Activated CD4-positive, alpha-beta T cell treated with anti-CD3 and anti-CD28 coated beads, Interleukin-2, Interleukin-4, amounts not matched to agents 100 ng/mL and 50 ng/mL, durations not matched to agents 16 hours and 8 hours (primary cell): ENCODE data around the gene SERTAD2.

Experiments
- DNase-seq: peaks from one replicate; pipeline ENCODE4 v3.0.0-alpha.2; 2020; ENCODE audit warnings: low spot score

Gene SERTAD2

DNA sequence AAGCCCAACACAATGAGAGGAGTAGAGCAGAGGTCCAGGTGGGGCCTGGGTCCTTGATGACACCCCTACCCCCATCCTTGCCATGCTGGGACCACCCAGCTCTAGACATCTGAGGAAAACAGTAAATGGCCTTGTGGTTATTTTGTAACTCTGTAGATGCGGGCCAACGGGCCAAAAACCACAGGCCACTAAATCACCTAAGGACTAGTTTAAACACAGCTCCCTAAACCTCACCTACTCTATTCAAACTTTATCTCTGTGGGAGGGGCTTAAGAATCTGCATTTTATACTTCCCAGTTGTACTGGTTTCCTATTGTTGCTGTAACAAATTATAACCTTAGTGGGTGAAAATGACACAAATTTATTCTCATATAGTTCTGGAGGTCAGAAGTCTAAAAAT, 19.0 kb upstream of the SERTAD2 start:
- no peak for DNase-seq

DNA sequence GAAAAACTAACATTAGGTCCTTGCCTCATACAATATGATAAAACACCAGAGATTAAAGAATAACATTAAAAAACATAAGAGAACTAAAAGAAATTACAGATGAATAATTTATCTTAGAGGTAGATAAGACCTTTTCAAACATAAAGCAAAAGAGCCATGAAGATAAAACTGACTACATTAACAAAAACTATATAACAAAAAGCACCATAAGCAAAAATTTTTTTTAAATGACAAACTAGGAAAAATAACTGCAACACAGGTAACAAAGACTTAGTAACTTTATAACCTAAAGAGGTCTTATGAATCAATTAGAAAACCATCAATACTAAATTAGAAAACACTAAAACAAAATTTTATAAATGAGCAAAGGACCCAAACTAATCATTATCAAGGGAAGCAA, 16.3 kb upstream of the SERTAD2 start:
- DNase-seq, result no peak

DNA sequence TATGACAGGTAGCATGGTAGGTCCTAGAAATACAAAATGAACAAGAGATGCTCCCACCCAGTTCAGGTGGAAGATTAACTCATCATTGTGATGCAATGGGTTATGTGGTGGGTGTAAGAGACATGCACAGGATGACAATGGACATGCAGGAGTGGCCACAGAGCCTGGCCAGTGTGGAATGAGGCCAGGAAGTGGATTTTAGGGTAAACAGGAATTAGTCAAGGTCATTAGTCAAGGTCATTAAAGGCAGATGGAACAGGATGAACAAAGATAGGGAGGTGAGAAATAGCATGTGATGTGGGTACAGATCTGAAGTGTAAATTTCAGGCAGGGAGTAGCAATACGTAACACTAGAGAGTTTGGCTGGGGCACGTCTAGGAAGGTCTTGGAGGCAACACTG, 15.6 kb upstream of the SERTAD2 start:
- DNase-seq, result no peak

DNA sequence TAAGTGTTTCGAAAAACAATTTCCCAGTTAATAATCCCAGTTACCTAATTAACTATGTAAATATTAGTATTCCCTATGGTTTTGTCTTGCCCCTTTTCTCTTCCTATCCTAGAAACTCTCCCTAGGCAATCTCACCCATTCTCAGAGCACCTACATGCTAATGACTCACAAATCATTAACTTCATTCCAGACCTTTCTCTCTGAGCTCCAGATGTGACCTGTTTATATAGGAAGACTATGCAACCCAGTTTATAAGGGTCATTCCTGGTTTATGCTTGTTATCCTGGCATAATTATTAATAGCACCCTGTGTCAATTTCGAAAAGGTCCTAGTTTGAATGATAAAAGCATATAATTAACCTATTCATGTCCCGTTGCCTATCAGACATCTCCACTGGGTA, 14.8 kb upstream of the SERTAD2 start:
- DNase-seq, result no peak

DNA sequence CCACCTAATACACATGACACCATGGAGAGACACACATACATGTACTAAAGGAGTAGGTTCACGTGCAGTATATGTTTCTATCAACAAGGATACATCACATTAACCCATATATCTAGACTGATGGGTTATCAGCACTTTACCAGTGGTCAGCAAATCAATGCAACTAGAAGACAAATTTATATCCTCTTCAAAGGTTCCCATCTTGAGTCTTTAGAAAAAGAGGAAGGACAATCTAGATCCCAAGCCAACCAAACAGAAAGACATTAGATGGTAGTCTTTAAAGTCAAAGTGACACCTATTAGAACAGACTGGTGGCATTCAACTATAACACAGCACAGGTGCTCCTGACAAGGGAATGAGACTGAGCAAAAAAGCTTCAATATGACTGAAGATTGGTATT, 13.8 kb upstream of the SERTAD2 start:
- no peak for DNase-seq

DNA sequence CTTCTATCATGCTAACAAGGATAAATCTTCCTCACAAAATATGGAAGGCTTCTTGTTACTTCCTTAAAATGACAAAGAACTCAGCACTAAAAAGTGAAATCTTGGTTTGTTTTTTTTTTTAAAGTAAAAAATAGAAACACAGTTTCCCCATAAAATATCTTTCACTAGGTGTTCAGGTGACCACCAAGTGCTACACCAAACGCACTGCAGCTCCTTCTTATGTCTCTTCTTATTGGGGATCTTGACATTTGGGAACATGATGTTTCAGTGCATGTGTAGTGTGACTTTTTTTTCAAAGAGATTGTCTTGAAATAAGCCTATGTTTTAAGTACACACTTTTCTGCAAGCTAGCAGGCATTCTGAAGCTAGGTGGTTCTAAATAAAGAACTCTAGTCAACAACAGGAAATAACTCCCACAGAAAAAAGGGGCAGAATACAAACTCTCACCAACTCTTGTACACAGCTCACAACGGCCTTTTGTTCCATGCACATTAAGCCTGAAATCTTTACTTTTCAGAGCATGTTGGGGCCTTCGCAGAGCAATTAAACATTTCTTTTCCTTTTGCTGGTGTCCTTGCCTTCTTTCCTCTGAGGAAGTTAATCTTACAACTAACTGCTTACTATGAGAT, 13.2 kb upstream of the SERTAD2 start:
- DNase-seq, result no peak

DNA sequence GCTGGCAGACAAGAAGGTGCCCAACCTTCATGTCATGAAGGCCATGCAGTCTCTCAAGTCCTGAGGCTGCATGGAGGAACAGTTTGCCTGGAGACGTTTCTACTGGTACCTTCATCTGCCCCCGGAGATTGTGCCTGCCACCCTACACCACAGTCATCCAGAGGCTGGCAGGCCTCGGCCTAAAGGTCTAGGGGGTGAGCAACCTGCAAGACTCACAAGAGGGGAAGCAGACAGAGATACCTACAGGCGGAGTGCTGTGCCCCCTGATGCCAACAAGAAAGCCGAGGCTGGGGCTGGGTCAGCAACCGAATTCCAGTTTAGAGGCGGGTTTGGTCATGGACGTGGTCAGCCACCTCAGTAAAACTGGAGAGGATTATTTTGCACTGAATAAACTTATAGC, 12.0 kb upstream of the SERTAD2 start:
- no peak for DNase-seq

DNA sequence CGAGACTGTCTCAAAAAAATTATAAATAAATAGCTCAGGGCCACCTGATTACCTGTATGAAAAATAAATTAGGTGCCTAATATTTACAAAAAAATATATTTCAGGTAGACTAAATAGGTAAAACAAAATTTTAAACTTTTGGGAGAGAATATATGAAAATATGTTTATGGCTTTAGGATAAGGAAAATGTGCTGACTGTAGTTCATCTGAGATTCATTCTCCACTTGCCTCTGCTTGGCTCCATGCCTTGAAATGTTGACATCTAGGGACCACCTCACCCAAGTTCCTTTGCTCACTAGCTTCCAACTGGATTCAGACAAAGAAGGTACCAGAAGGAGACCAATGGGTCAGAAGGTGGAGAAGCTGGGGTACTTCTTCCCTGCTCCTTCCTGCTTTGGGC, 9.7 kb upstream of the SERTAD2 start:
- DNase-seq, result no peak

DNA sequence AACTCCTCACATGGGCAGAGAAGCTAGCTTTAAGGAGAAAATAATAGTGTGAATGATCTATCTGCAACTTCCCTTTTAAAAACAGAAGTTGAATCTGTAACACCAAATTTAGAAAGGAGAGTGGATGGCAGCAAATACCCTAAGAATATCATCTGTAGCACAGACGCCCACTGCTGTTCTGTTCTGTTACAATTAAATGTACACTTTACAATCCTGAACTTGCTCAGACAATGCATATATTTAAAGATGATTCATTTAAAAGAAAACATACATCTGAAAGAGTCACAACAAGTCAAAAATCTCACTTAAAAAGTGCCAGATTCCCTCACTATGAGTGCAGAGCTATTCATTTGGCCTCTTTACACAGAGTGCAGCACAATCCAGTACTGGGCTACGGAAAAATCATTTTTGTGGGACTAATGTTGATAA, 8.0 kb upstream of the SERTAD2 start:
- no peak for DNase-seq

DNA sequence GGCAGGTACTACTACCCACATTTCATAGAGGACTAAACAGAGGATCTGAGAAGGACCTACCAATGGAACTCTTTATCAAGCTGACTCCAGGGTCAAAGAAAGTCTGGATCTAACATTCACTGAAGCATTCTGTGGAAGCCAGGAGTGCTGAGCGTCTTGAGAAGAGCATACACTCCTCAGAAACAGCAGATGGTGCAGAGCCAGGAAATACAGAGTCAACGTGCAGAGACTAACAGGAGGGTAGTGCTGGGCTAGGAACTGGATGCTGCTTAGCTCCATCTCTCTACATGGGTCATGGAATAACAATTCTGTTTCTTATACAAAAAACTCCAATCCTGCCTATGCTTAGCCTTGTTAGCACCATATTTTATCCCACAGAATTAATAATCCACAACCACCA, 5.5 kb upstream of the SERTAD2 start:
- DNase-seq, result no peak

DNA sequence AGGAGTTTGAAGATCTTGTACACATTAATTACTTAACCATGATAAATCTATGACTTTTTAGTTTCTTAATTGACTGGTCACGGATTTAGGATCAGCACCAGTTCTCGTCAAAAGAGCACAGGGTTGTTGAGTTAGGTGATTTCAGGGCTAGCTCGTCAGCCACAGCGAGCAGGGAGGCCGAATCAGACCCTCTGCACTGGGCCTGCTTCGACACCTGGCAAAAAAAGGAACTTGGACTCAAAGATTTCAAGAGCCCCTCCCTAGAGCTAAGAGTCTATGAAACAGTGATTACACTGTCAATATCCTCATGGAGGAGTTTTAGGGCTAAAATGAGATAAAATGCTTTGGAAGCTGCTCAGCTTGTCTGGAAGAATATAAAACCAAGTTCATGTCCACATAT, 4.6 kb upstream of the SERTAD2 start:
- no peak for DNase-seq

DNA sequence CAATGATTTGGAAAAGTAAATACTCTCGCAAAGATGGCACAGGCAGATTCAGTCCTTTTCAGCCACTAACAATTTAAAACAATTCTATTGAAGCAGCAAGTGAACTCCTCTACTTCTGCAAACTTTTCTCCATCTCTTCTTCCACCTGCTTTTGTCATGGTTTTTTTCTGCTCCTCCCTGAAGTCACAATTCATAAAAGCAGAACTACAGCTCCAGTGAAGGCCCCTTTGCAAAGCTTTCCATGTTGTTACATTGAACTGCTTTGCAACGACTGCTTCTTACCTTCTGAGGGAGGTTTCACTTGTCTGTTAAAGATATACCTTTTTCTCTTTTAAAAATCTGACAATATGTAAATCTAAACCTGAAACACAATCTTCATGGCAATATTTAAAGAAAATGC, 3.7 kb upstream of the SERTAD2 start:
- DNase-seq, result no peak

DNA sequence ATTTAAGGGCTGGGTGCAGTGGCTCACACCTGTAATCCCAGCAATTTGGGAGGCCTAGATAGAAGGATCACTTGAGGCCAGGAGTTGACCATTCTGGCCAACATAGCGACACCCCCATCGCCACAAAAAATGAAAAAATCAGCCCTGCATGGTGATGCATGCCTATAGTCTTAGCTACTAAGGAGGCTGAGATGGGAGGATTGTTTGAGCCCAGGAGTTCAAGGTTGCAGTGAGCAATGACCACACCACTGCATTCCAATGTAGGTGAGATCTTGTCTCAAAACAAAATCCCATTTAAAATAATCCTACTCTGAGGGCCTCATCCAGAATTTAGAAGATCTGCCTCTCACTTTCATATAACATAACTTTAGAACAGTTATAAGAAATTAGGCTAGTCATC, 2.7 kb upstream of the SERTAD2 start:
- DNase-seq, result no peak

DNA sequence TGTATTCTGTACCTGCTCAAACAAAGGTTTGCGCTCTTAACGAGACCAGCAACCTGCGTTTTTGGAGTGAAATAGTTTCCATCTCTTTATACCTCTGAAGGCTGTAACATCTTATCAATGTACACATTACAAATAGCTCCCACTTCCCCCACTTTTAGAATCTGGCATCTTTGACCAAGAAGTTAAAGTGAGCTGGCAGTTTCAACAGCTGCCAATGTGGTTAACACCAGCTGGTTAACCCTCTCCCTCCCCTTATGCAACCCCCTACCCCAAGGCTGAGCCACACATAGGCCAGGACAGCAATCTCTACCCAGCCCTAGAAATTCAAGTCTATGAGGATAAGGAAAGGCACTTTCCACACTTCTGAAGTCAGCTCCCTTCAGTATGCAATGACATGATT, 2.2 kb upstream of the SERTAD2 start:
- DNase-seq, result no peak

DNA sequence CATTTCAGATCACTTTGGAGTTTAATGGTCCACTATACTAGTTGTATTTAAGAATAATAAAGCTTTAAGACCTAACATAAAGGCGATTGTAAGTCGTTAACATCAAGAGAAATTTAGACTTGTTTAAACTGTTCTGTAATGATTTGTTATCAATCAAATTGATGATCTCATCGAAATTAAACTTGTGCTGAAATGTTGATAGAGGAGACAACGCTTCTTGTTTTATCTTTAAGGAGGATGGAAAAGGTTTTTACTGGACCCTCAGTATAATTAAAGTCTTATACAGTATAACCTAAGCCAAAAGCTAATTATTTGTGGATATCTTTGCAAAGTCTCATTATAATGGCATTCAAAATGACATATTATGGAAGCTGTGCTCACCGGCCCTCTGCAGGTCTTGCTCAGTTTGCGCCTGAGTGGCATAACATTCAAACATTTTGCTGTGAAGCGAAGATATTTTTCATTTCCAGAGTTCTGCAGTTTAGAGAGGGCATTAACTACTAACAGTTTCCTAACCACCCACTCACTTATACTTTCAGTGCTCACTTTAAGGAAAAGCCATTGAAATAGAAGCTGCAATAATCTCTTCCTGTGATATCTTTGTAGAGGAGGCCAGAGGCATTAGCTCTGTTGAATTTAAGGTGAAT, 1.4 kb upstream of the SERTAD2 start:
- peak; percentile 60 for DNase-seq

DNA sequence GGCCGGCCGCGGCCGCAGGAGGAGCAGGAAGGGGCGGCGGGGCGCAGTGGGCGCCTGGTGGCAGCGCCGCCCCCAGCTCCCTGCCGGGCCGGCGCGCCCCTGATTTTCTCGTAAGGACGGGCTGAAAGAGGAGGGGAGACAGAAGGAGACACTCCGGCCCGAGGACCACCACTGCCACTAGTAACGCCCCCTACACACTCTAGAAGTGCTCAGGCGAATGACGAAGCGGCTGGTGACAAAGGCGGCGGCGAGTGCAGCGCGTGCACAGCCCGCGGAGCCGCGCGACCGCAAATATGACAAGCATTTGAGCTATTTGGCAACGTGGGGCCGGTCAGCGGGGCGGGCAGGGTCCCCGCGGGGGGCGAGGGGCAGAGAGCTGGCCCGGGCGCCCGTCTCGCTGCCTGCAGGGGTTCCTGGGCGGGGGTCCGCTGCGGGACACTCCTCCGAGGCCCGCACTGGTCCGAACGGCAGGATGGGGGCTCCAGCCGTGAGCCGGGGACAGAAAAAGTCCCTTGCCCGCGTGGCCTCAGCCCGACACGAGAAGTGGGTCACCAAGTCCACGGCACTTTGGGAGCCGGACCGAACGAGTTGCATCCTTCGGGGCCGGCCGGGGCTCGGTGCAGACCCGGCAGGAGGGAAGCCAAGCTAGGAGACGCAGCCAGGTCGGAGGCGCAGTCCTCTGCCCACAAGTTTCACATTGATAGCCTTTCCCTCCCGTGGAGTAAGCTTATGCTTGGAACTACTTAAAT, 524 bp upstream of the SERTAD2 start:
- DNase-seq, result no peak

DNA sequence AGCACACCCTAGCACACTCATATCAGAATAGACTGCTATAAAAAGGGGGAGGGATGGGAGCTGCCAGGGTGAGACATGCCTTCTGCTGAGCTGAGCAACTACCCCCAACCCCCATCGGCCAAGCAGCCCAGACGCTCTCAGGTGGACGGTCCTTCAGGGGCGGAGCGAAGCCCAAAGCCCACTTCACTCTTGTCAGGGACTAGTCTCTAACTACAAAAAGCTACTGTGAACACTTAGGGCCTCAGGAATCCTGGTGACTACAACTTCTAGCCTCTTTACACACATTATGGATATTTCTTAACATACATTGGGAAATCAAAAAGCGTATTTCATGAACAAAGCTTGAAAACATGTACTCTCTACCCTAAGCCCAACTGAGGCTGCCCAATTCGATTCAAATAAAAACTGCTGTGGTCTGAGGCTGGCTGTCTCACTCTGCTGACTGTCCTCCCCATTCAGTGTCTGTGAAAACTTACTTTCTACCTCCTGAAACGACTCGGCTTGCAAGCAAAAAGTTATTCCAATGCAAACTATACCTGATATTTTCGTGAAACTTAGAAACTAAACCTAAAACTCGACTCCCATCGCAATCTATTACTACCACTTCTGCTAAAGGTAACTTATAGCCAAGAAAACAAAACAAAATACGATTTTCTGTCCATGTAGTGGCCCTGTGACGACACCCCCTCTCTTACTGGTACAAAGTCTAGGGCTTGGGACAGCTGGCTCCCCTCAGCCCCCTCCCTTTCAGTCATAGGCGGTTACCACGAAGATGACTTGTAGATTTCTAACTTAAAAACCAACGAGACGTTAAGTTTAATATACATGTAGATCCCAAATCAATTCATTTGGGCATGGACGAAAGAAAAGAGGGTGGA, 1.2 kb downstream of the SERTAD2 start:
- no peak for DNase-seq

DNA sequence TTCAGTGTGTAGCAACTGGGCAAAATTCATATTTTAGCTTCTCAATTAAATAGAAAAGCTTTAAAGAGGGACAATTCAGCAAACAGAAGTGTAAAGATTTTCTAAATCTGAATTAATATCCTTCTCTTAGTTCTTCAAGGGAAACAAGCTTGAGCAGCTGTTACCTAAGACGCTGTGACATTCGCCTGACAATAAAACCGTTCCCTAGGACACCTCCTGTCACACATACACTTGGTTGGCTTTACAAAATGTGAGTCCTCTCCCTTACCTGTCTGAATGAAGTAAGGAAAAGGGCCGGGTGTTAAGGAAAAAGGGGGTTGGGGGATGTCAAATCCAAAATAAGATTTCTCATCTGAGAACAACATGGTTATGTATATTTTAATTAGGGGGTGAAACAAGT, 2.1 kb downstream of the SERTAD2 start:
- DNase-seq, result no peak

DNA sequence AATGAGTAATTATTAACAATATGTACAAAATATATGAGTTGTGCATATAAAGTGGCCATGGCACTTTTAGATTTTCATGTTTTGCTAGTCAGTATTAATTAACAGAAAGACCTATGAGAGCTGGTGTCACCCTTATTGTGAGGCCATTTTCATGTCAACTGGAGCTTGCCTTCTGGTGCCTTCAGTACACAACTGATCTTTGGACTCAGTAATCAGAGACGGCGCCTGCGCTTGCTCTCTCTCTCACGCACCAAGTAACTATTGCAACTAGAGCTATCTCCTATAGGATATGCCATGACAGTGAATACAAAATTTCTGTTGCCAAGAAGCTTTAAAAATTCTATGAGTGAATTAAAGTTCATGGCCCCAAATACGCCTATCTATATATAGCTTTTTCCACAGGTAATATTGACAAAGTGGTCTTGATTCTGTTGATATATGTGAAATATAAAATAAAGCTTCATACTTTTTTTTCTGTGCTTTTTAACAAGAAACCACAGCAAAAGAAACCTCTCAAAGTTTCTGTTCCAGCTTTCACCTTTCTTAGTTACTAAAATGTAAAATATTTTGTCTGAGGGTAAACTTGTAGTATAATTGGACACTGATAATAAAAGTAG, 2.9 kb downstream of the SERTAD2 start:
- no peak for DNase-seq

DNA sequence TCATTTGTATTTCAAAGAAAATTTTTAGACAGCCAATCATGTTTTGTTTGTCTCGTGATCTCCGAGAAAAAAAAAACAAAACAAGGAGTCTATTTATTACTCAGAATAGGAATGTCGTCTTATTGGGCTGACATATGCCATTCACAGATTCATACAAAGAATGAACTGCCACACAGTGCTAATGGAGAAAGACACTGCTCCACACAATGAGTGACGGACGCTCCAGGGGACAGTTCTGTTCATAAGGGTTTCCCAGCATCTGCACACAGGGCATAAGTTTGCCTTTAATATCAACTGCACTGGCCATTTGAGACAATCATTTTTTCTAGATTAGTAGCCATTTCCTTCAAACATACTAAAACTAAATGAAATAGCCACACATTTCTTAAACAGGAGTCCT, 3.4 kb downstream of the SERTAD2 start:
- DNase-seq, result no peak

DNA sequence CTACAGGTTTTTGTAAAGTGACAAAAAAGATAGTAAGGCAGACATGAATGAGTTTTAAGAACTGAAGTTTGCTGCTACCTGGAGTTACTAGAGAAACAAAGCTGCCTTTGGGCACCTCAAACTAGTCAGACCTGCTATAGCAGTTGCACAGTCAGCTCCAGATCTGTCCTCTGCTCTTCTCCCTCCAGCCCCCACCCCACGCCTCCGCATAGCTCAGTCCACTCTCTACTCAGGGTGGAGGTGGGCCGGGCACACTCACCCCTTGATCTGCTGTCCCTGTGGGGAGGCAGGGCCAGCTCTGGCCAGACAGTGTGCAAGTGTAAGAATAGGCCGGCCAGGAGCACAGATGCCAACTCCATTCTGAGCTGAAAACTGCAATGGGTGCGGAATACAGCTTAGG, 4.1 kb downstream of the SERTAD2 start:
- no peak for DNase-seq

DNA sequence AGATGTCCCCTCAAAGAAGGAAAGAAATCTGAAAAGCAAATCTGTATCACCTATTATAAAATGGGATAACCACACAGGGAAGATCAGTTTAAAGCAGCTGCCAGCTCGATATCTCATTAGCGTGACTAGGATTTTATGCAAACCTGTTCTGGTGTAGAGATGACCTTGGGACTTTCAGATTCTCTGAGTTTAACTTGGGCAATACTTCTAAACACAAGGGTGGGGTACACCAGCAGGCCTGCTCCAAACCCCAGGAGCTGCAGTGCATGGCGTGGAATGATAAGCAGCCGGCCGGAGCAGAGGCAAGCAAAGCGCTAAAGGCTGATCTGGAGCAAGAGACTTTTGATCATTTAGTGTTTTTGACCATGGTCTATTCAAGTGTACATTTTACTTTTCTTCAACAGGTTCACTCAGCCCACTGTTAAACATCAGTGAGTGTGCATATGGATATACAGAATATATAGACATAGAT, 4.7 kb downstream of the SERTAD2 start:
- DNase-seq, result no peak
